GM12892 (cell line): ENCODE measurements around the gene STRIP2.

ENCODE experiments used
- POLR2A ChIP-seq: IDR thresholded peaks from 2 replicates; pipeline ENCODE4 v1.6.1; 2011; ENCODE audit warnings: low read depth, low read length, control low read depth
- POLR2AphosphoS5 ChIP-seq: IDR thresholded peaks from 2 replicates; pipeline ENCODE4 v1.6.1; 2011; ENCODE audit warnings: low read depth, low read length, control low read depth

DNA sequence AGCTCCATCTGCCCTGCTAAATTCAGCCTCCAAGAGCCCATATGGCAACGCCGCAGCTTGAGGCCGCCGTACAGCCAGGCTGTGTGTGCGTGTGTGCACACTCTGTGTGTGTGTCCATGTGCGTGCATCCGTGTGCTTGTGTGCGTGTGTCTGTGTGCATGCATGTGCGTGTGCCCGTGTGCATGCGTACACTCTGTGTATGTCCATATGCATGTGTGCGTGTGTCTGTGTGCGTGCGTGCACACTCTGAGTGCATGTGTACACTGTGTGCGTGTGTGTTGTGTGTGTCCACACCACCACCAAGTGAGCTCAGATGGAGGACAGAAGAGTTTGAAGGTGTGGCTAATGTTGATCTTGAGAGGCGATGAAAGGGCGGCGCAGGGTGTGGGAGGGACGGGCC lies 98.1 kb downstream of the STRIP2 start:
- TF ChIP-seq POLR2A, result no peak
- no peak for TF ChIP-seq POLR2AphosphoS5
